GM18499 (cell line): ENCODE data around the gene PTH1R.

Source experiments
- ATAC-seq: cut with Tn5 transposase; IDR thresholded peaks from one replicate; pipeline ENCODE4 v1.9.1; 2021; ENCODE audit warnings: moderate number of reproducible peaks; ENCODE audit not compliant: insufficient read depth, unreplicated experiment

PTH1R gene

GRCh38 chr3:46862369-46863025 lies 15.0 kb upstream of the PTH1R start:
- no peak for ATAC-seq

DNA sequence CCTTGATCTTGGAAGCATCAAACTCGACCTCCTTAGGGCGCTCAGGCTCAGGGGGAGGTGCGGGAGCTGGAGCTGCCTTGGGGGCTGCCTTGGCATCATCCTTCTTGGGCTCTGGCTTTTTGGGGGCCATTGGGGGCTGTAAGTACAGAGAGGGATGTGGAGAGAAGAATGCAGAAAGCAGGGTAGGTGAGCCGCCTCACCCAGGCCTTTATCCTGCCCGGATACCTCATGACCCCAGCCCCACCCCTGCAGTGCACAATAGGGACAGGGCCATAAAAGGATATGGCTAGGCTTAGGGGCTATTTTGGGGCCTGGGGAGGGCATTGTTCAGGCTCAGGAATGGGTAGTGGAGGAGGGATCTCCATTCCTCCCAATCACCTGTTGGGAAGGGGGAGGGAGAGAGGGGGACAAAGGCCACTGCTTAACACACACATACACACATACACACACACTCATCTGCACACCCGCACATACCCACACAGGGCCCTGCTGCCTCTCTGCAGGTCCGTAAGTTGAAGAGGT lies 14.2 kb upstream of the PTH1R start, which contains the start of gene MYL3:
Gene MYL3 (minus strand): TSS at position 184 of the 522 bp plus-strand sequence. CDS start 54 bp downstream, at position 130.
- ATAC-seq: no peak

DNA sequence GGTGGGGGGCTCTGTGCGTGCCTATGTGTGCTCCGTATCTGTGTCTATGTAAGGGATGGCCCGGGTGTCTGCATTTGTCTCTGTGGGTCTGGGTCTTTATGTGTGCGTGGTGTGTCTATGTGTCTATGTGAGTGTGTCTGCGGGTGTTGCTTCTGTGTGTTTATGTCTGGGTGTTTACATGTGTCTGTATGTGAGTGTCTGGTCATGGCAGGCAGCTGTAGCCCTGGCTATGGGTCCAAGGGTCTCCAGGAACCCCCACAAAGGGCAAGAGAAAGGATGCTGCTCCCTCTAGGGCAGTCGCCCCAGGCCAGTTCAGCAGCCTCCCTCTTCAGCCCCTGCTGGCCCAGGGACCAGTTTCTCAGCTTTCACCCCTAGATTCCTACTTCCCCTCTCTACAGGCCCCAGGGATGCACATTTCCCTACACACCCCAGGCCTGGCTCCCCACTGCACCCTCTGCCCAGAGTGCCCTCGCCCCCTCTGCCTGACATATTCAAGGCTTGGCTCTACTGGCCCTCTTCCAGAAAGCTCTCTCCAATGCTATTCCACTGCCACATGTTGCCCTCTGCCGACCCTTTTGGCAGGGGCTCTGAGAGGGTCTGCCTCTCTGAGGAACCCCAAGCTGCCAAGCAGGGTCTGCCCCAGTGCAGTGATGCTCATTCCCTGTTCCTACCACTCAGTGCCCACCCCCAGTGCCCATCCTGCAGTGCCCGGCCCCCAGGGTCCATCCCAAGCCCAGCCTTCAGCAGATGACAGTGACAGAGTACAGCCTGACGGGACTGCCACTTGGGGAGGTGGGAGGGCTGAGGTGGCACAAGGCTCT lies 13.2 kb upstream of the PTH1R start:
- ATAC-seq: no peak

DNA sequence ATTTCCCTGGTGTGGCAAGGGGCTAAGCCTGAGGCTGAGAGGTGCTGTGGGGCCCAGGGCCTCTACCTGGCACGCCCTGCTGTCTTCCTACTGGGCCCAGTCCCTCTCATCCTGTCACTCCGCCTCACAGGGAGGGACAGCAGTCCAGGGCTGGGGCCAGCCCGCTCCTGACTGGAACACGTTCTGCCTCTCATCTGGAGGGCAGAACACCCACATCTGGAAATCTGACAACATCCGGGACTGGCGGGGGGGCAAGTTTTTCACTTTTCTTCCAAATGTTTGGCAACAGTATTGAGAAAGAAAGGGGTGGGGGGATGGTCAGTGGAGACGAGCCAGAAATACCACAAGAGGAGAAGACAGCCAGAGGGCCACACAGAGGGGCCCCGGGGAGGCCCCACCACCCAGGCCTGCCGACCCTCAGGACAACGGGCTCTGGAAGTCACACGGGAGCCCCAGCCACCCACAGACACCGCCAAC lies 12.5 kb upstream of the PTH1R start:
- ATAC-seq: no peak

DNA sequence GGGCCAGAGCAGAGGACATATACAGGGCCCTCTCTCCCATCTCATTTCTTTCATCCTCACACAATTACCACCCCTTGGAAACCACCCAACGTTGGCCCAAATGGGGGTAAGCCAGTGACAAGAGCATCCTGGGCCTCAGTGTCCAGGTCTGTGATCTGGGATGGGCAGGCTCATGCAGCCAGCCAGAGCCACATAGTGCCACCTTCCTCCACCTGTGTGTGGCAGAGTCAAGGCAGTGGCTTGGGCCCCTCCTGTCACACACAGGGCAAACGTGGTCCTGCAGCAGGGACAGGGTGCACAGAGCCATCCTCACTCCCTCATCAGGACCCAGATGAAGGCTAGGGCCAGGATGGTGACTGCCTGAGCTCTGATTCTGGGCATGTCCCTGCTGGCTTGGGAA lies 12.0 kb upstream of the PTH1R start:
- ATAC-seq: no peak

GRCh38 chr3:46866032-46866595 lies 11.4 kb upstream of the PTH1R start:
- no peak for ATAC-seq

GRCh38 chr3:46866720-46867549 lies 10.6 kb upstream of the PTH1R start:
- no peak for ATAC-seq

- ATAC-seq: no peak
Observed at GRCh38 chr3:46867550-46867898, 10.0 kb upstream of the PTH1R start.

DNA sequence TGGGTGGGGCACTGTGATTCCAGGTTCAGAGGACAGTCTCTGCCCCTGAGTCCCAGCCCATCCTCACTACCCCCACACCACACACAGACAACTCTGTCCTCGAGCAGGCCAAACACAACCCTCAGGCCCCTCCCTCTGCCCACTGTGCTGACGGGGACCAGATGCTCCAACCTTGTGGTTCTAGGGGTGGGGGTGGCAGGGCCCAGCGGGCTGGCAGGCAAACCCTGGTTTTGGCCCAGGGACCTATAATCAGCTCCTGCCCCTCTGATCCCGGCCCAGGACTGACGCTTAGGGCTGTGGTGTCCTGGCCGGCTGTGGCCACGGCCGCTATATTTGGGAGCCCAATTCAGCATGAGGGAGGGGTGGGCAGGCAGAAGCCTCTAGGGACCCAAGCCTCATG lies 9.2 kb upstream of the PTH1R start:
- no peak for ATAC-seq

- no peak for ATAC-seq
Observed at GRCh38 chr3:46868948-46869347, 8.6 kb upstream of the PTH1R start.

DNA sequence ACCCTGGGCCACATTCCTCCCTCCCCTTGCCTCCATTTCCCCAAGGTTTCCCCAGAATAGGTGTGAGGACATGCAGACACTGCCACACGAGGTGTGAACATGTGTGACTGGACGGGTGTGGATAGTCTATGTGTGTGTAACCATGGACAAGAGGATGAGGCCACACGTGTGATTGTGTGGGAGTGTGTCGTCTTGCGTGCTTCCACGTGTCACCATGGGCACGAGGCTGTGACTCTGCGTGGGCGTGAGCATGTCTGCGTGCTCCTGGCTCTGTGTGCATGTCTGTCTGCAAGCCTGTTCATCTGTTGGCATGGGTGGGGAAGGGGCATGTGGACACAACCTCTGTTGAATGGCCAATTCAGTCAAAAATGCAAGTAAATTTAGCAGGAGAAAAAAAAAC lies 8.1 kb upstream of the PTH1R start:
- no peak for ATAC-seq

DNA sequence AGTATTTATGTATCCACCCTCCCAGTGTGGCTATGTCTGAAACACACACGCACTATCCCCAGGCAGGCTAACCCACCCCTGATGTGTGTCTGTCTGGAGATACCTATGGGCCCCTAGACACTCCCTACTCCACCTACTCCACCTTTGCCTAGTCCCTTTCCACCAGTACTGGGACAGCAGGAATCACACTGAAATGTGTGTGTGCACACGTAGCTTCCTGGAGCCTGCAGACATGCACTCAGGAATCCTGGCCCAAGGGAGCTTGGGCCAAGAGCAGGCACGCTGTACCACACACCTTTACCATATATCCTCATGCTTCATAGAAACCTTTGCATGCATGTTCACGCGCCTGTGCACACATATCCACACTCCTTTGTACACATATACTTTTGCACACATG lies 6.9 kb upstream of the PTH1R start:
- ATAC-seq: no peak

DNA sequence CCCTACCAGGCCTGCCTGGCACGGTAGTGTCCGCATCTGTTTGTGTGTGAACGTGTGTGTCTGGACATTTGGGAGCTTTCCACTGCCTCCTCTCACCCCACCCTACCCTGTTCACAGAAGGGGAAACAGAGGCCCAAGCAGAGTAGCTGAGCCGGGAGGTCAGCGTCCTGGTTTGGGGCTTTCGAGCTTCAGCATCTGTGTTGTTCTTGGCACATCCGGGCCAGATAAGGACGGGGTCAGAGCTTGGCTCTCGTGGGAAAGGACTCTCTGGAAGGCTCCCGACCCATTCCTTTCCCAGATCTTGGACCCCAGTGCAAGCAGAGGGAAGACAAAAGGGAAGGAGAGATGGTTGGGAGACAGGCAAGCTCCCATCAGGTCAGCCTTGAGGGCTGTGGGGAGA lies 6.3 kb upstream of the PTH1R start:
- no peak for ATAC-seq

DNA sequence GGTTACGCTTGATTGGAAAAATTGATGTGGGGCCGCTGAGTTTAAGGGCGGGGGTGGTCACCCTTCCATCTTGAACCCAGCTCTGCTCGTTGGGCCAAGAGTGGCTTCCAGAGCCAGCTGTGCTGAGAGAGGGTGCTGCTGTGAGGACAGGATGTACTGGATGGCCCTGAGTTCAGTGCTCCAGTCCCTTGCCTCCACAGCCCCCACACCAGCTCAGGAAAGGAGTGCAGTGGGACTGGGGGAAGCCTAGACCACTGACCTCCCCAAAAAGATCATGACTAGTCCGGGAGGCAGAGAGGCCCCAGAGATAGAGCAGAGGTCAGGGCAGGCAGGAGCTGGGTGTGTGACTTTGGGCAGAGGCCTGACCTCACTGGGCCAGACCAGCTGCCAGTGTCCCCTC lies 4.0 kb upstream of the PTH1R start:
- no peak for ATAC-seq

DNA sequence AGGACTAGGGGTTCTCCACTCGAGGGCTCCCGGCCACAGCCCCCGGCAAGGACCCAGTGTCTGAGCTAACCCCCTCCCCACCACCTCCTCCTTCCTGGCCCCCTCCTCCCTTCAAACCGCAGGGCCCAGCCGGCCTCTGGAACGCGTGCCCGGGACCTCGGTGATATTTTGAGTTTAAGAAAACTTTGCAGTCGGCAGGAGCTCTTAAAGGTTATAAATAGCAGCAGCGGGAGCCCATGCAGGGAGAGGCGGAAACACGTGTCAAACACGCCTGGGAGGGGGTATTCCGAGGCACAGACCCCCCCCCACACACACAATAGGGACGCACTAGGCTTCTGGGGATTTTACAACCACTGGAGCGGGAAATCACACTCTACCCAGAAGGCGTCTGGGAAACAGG lies 3.1 kb upstream of the PTH1R start:
- no peak for ATAC-seq

- no peak for ATAC-seq
Observed at GRCh38 chr3:46875560-46875959, 2.0 kb upstream of the PTH1R start.

DNA sequence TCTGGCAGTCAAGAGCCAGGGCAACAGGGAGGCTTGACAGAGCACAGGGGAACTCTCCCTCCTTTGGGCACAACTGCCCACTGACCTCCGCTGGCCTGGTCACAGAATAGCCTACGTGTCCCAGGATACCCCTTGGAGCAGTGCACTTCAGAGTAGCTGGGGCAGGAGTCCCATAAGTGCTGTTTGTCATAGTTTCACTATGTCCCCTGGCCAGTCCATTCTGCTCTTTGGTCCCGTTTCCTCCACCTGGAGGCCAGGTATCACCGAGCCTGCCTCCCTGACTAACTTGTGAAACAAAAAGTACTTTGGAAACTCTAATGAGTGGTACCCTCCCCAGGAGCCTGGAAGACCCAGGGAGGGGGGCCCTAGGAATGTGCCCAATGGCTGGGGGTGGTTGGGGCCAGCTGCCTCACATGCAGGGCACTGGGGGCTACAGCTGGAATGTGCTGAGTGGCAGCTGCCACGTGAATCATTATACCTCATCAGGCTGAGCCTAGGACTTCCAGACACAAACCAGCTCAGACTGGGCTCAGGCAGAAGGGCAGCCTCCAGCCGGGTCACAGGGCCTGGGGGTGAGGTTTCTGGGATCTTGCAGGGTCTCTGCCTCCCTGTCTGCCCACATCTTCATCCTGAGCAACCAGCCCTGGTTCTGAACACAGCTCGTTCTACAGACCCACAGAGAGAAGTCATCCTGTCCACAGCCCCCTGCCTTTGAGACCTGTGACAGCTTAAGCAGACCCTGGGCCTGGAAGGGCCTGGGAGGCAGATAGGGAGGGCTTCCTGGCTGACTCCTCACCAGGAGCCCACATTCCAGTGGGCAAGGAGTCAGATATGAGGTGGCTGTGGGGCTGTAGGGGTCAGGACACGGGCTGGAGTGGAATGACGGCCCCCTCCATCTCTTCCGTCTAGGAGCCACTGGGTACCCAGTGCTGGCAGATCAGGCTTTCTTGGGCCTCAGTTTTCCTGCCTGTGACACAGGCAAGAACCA lies 914 bp upstream of the PTH1R start:
- ATAC-seq: no peak

DNA sequence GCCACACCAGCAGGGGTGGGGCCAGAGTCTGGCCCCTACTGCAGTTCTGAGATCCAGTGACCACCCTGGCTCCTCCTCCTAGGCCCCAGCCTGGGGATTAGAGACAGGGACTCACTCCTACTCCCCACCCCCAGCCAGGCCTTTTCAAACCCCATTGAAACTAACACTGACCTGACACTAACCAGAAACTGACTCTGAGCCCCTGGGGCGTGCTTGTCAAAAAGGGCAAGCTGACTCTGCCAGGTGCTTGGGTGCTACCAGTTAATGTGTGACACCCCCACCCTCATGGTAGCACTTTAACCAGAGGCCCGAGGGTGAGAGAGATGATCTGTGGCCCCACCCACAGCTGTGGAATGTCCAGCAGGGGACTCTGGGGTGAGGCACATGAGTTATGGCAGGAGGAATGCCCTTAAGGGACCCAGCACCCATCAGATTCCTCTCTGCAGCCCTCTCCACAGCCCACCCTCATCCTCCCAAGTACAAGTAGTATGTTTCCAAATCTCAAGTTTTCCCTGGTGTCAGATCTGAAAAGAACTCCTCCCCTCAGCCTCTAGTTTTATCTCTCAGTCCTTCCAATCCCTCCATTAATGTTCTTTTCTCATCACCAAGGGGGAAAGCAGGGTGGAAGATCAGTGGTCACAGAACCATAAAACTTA lies 1.4 kb downstream of the PTH1R start:
- ATAC-seq: no peak
